ENCODE data around the gene SGF29.
"Not testable (repeated sequence)": the region's sequence is repeated elsewhere in the genome, so short reads cannot be mapped to it uniquely, and the experiment has no call there.

GRCh38 chr16:28613912-28614311, 60.2 kb downstream of the SGF29 start:
- TF ChIP-seq ZNF302 (CRISPR knock-in tag; IDR thresholded peaks at IDR 0.05); CTCF (IDR thresholded peaks at IDR 0.05): not testable (repeated sequence)

Data from A549 (cell line).